HG02588 (cell line): Measurements from ENCODE around the gene MBTPS1.

ENCODE experiments used
- ATAC-seq: cut with Tn5 transposase; IDR thresholded peaks from one replicate; pipeline ENCODE4 v1.9.1; 2021; ENCODE audit warnings: mild to moderate bottlenecking, moderate library complexity; ENCODE audit not compliant: unreplicated experiment

MBTPS1 gene

GRCh38 chr16:84055801-84056634 lies 60.7 kb downstream of the MBTPS1 start:
- no peak for ATAC-seq

- no peak for ATAC-seq
Observed at GRCh38 chr16:84055366-84055765, 61.4 kb downstream of the MBTPS1 start.

GRCh38 chr16:84054916-84055315 lies 61.8 kb downstream of the MBTPS1 start:
- ATAC-seq: no peak

GRCh38 chr16:84054271-84054670 lies 62.5 kb downstream of the MBTPS1 start:
- no peak for ATAC-seq

- ATAC-seq: no peak
Observed at GRCh38 chr16:84053237-84053636, 63.5 kb downstream of the MBTPS1 start.

GRCh38 chr16:84052071-84052622 lies 64.6 kb downstream of the MBTPS1 start:
- ATAC-seq: no peak

- ATAC-seq: no peak
Observed at GRCh38 chr16:84050316-84050715, 66.4 kb downstream of the MBTPS1 start.

- ATAC-seq: no peak
Observed at GRCh38 chr16:84049403-84050060, 67.2 kb downstream of the MBTPS1 start.

- no peak for ATAC-seq
Observed at GRCh38 chr16:84048871-84049270, 67.9 kb downstream of the MBTPS1 start.

- no peak for ATAC-seq
Observed at GRCh38 chr16:84048270-84048669, 68.5 kb downstream of the MBTPS1 start.

- no peak for ATAC-seq
Observed at GRCh38 chr16:84047626-84048025, 69.1 kb downstream of the MBTPS1 start.

GRCh38 chr16:84047206-84047605 lies 69.5 kb downstream of the MBTPS1 start:
- ATAC-seq: no peak

GRCh38 chr16:84045818-84046470 lies 70.8 kb downstream of the MBTPS1 start:
- ATAC-seq: no peak

GRCh38 chr16:84045001-84045817 lies 71.5 kb downstream of the MBTPS1 start:
- no peak for ATAC-seq

GRCh38 chr16:84044118-84044488 lies 72.6 kb downstream of the MBTPS1 start:
- ATAC-seq: no peak

GRCh38 chr16:84043486-84044117 lies 73.1 kb downstream of the MBTPS1 start:
- ATAC-seq: no peak

GRCh38 chr16:84042879-84043485 lies 73.8 kb downstream of the MBTPS1 start:
- no peak for ATAC-seq

- no peak for ATAC-seq
Observed at GRCh38 chr16:84042308-84042878, 74.3 kb downstream of the MBTPS1 start, which contains the start of gene SLC38A8. Gene SLC38A8 (minus strand): TSS chr16:84042795. CDS start chr16:84042157, 638 bp downstream.

- no peak for ATAC-seq
Observed at GRCh38 chr16:84041881-84042280, 74.9 kb downstream of the MBTPS1 start.
